CD4-positive, alpha-beta T cell treated with Interleukin-6 at 100 ng/mL for 8 hours (primary cell): Measurements from ENCODE around the gene SUSD3.

Source experiments
- DNase-seq: peaks from one replicate; pipeline ENCODE4 v3.0.0-alpha.2; 2020; ENCODE audit warnings: mixed read lengths, low spot score

The SUSD3 gene

DNA sequence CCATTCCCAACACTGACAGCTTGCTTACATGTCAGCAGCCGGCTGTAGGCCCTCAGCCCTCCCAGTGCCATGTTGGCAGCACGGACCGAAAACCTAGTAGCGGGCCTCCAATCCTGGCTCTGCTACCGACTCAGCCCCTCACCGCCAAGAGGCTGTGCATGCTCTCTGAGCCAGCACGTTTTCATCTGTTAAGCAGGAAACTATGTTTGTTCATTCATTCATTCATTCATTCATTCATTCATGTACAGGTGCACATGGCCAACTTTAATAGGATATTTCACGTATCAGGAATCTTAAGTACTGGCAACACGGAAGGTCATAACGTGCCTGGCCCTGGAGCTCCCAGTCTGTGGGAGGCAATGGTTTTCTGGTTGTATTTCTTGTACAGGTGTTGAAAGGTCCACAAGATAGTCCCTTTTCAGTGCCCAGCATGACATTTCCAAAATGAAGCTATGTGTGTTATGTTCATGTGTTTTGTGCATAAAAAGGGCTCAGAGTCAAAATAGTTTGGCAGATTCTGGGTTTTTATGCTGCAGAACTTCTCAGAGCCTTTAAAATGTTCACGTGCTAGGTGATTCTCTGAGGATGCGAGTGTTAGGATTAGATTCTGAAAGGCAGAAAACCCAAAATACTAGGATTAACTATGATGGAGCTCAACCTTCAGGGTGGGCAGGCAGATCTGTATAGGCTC lies 17.7 kb downstream of the SUSD3 start:
- DNase-seq = no peak

GRCh38 chr9:93076792-93077128 lies 18.3 kb downstream of the SUSD3 start:
- DNase-seq = no peak

DNA sequence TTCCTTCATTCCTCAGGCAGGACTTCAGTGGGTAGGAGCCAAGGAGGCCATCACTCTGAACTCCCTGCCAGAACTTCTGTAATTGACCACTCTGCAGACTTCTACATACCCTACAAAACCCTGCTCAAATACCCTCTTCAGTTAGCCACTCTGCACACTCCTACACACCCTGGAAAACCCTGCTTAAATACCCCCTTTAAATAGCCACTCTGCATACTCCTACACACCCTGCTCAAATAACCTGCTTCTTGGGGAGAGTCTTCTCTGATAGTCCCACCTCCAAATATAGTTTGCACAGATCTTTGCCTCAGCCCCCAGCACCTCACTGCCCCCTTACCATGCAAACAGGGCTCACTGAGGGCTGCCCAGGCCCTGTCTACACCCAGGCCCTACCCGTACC lies 18.9 kb downstream of the SUSD3 start:
- DNase-seq = no peak

DNA sequence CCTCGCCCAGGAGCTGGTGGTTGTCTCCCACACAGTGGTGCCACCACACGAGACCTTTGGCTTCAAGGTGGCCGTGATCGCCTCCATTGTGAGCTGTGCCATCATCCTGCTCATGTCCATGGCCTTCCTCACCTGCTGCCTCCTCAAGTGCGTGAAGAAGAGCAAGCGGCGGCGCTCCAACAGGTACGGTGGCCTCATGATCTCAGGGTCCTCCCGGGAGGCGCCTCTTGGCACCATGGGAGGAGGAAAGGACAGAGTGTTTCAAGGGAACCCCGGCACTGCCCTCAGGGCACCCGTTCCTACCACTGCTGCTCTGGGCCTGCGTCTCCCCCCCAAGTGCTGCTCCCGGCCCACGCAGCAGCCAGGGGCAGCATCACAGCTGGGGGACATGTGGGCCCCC lies 19.3 kb downstream of the SUSD3 start:
- DNase-seq = no peak

DNA sequence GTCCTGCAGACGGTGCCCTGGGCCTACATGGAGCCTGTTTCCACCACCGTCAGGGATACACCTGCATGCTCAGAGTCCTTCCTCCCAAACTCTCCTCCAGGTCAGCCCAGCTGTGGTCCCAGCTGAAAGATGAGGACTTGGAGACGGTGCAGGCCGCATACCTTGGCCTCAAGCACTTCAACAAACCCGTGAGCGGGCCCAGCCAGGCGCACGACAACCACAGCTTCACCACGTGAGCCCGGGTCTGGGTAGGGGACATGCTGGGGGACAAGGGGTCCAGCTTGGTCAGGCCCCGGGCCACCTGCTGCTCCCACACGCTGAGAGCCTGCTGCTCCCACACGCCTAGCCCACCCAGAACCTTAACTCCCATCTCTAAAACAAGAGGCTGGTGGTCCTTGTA lies 20.9 kb downstream of the SUSD3 start:
- no peak for DNase-seq

DNA sequence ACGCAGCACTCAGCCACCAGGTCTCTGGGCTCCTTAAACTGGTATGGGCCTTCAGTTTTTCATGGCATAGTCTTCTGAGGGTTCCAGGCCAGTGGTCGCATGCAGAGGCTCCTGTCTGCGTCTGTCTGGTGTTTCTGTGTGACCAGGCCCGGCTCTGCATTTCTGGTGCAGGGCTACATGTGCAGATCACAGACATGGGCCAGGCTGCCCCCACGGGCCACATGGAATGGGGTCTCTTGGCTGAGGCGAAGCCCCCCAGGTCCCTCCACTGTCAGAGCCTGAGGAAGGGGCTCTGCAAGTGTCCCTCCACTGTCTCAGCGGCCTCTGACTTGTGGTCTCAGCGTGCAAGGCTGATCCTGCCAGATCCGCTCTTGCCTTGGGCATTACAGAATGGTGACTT lies 21.9 kb downstream of the SUSD3 start:
- DNase-seq = no peak

DNA sequence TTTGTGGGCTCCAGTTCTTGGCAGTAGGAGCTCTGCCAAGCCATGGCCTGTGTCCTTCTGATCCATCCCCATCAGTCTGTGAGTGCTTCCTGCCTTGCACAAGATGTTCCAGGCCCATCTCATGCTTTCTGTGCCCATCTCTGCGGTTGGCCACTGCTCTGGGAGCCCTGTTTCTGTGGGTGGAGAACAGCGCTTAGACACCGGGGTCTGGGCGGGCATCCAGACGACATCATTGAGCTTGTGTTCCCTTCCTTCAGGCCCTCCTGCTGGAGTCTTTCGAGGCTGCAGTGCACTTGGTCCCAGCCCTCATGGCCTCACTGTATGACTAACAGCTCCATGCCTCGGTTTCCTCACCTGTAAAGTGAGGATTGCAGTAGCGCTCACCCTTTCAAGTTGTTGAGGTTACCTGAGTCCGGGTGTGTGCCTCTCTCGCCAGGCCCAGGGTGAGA lies 22.6 kb downstream of the SUSD3 start:
- DNase-seq = no peak

DNA sequence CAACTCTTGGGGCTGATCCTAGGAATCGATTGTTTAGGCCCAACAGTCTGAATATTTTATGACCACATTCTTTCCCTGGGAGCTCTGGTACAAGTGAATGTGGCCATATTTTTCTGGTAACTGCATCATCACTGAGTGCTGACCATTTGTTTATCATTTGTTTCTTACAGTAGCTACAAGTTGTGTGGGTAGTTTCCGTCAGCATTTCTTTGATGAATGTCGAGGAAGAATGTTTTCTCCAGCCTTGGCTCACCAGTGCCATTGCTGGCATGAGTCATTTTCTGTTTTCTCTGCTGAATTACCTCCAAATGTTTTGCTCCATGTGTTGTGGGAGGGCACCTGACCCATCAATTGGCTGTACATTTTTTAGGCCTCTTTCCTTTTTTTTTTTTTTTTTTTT lies 23.4 kb downstream of the SUSD3 start:
- no peak for DNase-seq

GRCh38 chr9:93082841-93083411 lies 24.4 kb downstream of the SUSD3 start:
- DNase-seq = no peak

- no peak for DNase-seq
Observed at GRCh38 chr9:93083592-93084470, 25.3 kb downstream of the SUSD3 start.

GRCh38 chr9:93084471-93084881 lies 26.0 kb downstream of the SUSD3 start:
- no peak for DNase-seq

GRCh38 chr9:93085676-93086075 lies 27.2 kb downstream of the SUSD3 start:
- no peak for DNase-seq

- DNase-seq = no peak
Observed at GRCh38 chr9:93086447-93087224, 28.1 kb downstream of the SUSD3 start.

DNA sequence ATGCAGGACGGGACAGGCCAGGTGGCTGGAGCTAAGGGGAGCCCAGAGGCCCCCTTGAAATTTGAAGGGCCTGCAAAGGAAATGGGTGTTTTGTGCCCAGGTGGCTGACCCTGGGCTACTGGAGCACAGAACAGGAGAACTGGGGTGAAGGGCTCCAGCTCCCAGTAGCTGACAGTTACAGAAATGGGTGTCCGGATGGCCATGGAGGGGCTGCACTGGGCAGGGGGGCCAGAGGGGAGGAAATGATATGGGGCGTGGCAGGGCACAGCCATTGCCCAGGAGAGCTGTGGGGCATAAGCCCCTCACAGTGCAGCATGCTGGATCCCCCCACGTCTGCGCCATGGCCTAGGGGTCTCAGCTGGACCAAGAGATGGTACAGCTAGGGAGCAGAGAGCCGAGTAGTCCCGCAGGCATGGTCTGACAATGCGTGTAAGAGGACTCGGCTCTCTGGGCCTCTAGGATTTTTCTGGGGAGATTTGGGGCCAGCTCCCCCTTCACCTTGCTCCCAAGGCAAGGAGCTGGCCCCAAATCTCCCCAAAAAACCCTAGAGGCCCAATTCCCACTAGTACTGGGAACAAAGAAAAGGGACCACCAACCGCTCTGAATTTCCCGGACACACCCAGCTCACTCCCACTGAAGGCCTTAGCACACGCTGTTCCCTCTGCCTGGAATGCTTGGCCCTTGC lies 29.6 kb downstream of the SUSD3 start:
- no peak for DNase-seq

- DNase-seq = no peak
Observed at GRCh38 chr9:93088656-93089015, 30.1 kb downstream of the SUSD3 start.

DNA sequence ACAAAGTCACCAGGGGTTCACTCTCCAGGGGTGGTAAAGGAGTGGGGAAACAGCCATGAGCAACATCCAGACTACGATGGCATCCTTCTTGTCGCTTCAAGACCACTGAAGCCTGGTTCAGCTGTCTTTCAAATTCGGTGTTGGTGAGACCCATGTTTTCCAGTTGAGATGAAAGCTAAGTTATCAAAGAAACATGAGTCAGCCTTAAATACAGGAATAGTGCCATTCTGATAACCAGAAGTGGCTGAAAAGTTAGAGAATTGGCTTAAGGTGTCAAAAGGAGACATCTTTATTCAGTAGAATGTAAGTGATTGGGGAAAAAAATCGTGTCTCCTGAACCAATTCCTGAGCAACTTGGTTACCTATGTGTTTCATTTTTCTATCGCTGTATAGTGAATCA lies 30.5 kb downstream of the SUSD3 start:
- DNase-seq = no peak

- no peak for DNase-seq
Observed at GRCh38 chr9:93089481-93089991, 31.0 kb downstream of the SUSD3 start.

GRCh38 chr9:93090091-93090655 lies 31.7 kb downstream of the SUSD3 start:
- DNase-seq = no peak

DNA sequence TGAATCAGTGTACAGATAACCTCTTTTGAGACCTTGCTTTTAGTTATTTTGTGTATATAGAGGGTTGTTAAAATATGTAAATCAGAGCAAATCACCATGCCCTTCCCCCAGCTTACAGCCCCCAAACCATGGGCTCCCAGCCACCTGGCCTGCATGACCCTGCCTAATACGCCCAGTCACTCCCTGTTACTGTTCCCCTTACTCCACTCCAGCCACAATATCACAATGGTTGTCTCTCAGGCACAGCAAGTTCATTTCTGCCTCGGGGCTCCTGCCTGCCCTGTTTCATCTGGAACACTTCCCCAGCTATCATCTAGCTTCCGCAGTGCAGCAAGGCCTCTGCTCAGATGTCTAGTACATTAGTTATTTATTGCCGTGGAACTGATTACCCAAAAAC lies 32.6 kb downstream of the SUSD3 start:
- DNase-seq = no peak

- peak; percentile 49 for DNase-seq
Observed at GRCh38 chr9:93091453-93092081, 33.1 kb downstream of the SUSD3 start.
